CD4-positive, alpha-beta T cell treated with Interferon gamma for 1 hour (primary cell): ENCODE results near the gene PAFAH1B2.

Experiments used
- DNase-seq: peaks from one replicate; pipeline ENCODE4 v3.0.0-alpha.2; 2020

PAFAH1B2 gene

GRCh38 chr11:117191680-117192400, 47.8 kb downstream of the PAFAH1B2 start:
- no peak for DNase-seq

- DNase-seq, result no peak
These were observed 48.4 kb downstream of the PAFAH1B2 start for GRCh38 chr11:117192401-117192875.

- DNase-seq, result no peak
These were observed 49.3 kb downstream of the PAFAH1B2 start for GRCh38 chr11:117193130-117194020.

GRCh38 chr11:117194267-117194666, 50.2 kb downstream of the PAFAH1B2 start:
- no peak for DNase-seq

DNA sequence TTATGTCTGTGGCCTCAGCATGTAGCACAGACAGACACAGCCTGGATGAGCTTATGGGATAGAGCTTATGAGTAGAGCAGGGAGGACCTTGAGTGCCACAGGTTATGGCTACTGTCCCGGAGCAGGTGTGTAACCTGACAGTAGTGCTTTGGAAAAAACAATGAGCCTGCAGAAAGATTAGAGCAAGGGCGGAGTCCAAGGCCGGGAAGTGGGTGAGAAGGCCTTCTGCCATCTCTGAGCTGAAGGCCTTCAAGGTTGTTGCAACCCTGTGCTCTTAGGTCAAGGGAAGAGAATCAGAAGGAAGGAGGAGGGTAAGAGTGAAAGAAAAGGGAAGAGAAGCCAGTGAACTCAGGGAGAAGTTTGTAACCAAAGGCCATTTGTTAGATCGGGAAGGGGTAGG, 51.2 kb downstream of the PAFAH1B2 start:
- DNase-seq, result no peak

DNA sequence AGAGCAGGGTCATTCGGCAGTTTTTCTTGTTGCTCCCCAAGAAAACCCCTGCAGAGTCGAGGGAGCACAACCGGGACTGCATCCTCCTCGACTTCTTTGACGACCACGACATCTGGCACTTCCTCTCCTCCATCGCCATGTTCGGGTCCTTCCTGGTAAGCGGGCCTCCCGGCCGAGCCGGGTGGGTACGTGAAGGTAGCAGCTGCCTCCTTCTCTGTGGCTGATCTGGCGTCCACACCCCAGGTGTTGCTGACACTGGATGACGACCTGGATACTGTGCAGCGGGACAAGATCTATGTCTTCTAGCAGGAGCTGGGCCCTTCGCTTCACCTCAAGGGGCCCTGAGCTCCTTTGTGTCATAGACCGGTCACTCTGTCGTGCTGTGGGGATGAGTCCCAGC, 51.7 kb downstream of the PAFAH1B2 start:
- no peak for DNase-seq

GRCh38 chr11:117197006-117197405, 52.9 kb downstream of the PAFAH1B2 start:
- DNase-seq, result no peak

GRCh38 chr11:117197516-117198456, 53.7 kb downstream of the PAFAH1B2 start:
- no peak for DNase-seq

- DNase-seq, result no peak
These were observed 54.5 kb downstream of the PAFAH1B2 start for GRCh38 chr11:117198613-117199012.

- DNase-seq, result no peak
These were observed 55.2 kb downstream of the PAFAH1B2 start, which contains the start of gene TAGLN for GRCh38 chr11:117199053-117199915. Gene TAGLN, plus strand, starts transcription at chr11:117199370. Its CDS starts 3,644 bp downstream, at chr11:117203014.

DNA sequence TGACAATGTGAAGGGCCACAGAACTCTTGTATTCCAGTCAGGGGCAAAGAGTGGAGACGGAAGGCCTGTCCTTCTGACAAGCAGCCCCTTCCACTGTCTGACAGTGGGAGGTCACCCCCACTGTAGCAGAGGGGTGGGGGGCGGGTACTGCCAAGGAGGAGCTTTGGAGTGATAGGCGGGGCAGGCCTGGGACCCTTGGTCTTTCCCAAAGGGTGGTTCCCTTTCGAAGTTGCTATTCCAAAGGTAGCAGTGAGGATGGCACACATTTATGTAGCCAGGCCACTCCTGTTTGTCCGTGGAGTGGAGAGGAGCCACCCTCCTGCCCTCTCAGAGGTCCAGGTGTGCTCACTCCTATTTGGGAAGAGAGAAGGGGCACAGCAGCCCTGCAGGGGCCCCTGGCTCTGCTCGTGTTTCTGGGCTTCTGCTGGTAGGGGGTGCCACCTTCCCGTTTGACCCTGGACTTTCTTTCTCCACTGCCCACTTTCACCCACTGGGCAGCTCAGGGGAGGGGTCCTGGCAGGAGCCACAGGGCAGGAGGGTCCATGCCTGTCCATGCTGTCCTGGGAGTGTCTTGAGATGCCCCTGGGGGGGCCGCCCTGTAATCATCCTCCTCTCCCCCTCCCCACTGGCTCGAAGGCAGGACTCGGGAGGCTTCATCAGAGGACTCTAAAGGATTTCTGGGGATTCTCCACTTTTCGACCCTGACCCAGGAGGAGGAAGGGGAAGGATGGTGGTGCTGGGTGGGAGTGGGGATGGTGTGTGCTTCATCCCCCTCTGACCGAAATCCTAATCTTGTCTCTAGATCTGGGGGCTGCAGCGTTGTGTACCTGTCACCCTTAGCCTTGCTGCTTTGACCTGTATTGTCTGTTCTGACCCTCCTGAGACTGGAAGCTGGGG, 56.1 kb downstream of the PAFAH1B2 start:
- no peak for DNase-seq

GRCh38 chr11:117200813-117201657, 56.9 kb downstream of the PAFAH1B2 start:
- no peak for DNase-seq

GRCh38 chr11:117201658-117202305, 57.7 kb downstream of the PAFAH1B2 start:
- no peak for DNase-seq

- DNase-seq, result no peak
These were observed 58.4 kb downstream of the PAFAH1B2 start for GRCh38 chr11:117202386-117203068.

DNA sequence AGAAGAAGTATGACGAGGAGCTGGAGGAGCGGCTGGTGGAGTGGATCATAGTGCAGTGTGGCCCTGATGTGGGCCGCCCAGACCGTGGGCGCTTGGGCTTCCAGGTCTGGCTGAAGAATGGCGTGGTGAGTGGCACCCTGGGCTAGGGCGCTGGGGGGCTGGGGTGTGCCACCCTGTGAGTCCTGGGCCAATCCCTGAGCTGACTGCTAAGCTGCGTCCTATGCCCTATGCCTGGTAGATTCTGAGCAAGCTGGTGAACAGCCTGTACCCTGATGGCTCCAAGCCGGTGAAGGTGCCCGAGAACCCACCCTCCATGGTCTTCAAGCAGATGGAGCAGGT, 59.0 kb downstream of the PAFAH1B2 start:
- DNase-seq, result no peak

- DNase-seq, result no peak
These were observed 60.4 kb downstream of the PAFAH1B2 start for GRCh38 chr11:117204283-117205080.

DNA sequence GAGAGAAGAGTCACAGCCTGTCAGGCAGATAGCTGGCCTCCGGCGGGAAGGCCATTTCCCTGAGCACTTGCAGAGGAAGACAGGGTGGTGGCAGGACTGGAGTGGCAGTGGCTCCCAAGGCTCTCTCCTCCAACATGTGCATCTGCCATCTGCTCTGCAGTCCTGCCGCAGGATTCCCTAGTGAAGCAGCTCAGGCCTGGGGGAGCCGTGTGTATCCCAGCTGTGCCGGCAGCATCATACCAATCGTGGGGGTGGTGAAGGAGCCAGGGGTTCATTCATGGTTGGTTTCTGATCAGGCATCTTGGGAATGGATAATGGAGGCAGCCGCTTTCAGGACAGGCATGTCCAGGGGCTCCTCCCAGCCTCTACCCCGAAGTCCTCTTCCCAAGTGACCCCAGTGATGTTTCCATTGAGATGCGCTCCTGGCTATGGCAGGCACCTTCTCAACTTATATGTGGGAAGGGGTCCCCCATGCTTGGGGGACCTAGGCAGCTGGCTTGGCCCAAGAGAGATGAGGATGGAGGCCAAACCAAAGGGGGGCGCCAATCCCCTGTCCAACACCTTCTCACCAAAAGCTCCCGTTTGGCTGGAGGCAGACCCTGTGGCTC, 61.2 kb downstream of the PAFAH1B2 start:
- DNase-seq, result no peak
